ENCODE measurements around the gene GRID1.

Gene GRID1

GRCh38 chr10:85859859-85860258 lies 506.7 kb downstream of the GRID1 start:
- TF ChIP-seq, protein P1, sequence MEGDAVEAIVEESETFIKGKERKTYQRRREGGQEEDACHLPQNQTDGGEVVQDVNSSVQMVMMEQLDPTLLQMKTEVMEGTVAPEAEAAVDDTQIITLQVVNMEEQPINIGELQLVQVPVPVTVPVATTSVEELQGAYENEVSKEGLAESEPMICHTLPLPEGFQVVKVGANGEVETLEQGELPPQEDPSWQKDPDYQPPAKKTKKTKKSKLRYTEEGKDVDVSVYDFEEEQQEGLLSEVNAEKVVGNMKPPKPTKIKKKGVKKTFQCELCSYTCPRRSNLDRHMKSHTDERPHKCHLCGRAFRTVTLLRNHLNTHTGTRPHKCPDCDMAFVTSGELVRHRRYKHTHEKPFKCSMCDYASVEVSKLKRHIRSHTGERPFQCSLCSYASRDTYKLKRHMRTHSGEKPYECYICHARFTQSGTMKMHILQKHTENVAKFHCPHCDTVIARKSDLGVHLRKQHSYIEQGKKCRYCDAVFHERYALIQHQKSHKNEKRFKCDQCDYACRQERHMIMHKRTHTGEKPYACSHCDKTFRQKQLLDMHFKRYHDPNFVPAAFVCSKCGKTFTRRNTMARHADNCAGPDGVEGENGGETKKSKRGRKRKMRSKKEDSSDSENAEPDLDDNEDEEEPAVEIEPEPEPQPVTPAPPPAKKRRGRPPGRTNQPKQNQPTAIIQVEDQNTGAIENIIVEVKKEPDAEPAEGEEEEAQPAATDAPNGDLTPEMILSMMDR (conservative IDR thresholded peaks at IDR 0.05), result no peak
- H3K27ac ChIP-seq, result no peak overlapping the region

DNA sequence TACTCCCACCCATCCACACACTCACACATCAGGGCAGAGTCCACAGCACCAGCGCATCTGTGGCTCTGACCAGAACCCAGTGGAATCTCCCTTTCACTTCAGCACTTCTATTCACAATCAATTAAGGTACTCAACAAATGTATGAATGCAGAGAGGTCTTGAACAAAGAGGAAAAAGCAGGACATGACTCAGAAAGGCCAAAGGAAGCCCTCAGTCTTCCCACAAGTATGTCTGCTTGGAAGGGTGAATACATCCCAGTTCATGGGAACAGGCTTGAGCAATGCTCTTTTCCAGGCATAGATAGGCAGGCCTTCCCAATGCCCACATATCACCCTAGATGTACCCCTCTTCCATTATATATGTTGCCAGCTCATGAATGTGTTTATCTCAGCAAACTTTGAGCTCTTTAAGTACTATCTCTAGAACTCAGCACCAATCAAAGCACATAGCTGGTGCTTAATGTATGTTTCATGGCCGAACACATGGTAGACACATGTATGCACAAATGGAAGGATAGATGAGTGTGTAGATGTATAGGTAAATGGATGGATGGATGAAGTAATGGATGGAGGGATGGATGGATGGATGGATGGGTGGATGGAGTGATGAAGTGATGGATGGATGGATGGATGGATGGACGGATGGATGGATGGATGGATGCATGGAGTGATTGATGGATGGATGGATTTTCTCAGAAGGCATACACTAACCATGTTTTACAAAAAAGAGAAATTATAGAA lies 507.6 kb downstream of the GRID1 start:
- H3K27ac ChIP-seq, result no peak overlapping the region
- TF ChIP-seq, protein P1 (conservative IDR thresholded peaks at IDR 0.05), result no peak

DNA sequence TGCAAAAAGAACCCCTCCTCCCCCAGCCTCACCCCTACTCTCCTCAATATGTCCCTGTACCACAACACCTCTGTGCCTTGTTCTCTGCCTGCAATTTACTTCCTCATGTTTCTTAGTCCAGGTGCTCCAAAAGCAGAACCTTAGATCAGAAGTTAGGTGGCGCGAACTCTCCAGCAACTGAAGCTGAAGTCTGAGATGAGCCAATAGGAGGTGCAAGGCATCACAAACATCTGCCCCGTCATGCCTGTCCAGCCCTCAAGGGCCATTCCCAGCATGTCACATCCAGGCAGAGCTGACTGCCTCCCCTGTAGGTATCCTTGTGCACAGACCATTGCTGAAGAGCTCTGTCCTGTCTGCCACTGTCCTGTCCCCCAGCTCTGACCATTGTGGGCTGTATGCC lies 508.8 kb downstream of the GRID1 start:
- TF ChIP-seq, protein P1 (conservative IDR thresholded peaks at IDR 0.05), result no peak
- H3K27ac ChIP-seq, result no peak overlapping the region

- TF ChIP-seq, protein P1 (conservative IDR thresholded peaks at IDR 0.05), result no peak
- H3K27ac ChIP-seq, result no peak overlapping the region
These were observed 509.3 kb downstream of the GRID1 start for GRCh38 chr10:85857305-85857704.

DNA sequence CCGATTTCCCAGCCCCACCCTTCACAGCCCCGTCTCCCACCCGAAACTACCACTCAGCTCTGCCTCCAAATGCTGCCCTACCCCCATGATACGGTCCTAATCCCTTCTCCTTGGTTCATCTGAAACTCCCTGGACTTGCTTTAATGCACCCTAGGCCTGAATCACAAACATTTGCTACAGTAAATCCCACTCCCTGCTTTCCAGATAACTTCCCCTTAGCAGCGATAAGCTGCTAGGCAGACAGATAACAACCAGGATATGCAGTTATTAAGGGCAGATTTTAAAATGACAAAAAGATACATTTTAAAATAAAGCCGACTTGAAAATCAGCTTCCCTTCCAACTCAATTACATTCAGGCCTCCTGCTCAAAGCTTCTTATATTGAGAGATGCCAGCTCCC lies 514.7 kb downstream of the GRID1 start:
- TF ChIP-seq, protein P1 (conservative IDR thresholded peaks at IDR 0.05), result no peak
- no peak overlapping the region for H3K27ac ChIP-seq

DNA sequence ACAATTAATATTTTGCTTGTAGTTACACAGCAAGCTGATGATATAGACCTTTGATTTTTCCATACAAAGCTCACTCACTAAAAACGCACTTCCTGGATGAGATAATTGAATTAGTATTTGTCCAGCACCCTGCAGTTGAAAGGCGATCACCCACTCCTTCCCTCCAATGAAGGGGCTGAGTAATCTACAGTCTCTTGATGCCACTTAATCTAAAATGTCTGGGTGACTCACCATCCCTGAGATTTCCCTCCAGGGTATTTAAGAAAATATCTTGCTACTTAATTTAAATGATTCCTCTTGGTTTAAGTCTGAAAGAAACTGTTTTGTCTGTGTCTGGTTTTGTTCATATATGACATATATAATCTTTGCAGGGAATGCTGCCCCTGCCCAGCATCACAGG lies 515.3 kb downstream of the GRID1 start:
- TF ChIP-seq, protein P1 (conservative IDR thresholded peaks at IDR 0.05), result no peak
- no peak overlapping the region for H3K27ac ChIP-seq

- TF ChIP-seq, protein P1 (conservative IDR thresholded peaks at IDR 0.05), result no peak
- H3K27ac ChIP-seq, result no peak overlapping the region
These were observed 515.9 kb downstream of the GRID1 start for GRCh38 chr10:85850736-85851135.
